ENCODE results near the gene PROSER3. TPM values are rescaled to one million over a fixed set of nuclear protein-coding genes. Genes with fewer than 3 reads are reported as not detected.

The PROSER3 gene
- total and polyA plus RNA-seq, 2 experiments from 2014 or later, result 21.8 to 28.0 TPM

GRCh38 chr19:35792312-35792711, 34.3 kb downstream of the PROSER3 start:
- TF ChIP-seq ZNF331 (CRISPR knock-in tag; IDR thresholded peaks at IDR 0.05; ENCODE audit: low read depth) (no peak), STAT1 (IDR thresholded peaks at IDR 0.05; ENCODE audit: unreplicated experiment) (no peak), NANOG (IDR thresholded peaks at IDR 0.05; ENCODE audit: borderline replicate concordance) (no peak), JUNB (IDR thresholded peaks at IDR 0.05; ENCODE audit: unreplicated experiment) (no peak), CREB1 (CRISPR knock-in tag; IDR thresholded peaks at IDR 0.05; ENCODE audit: low read depth) (no peak), REST (IDR thresholded peaks at IDR 0.05; ENCODE audit: unreplicated experiment) (no peak), CTCF (conservative IDR thresholded peaks at IDR 0.05; ENCODE audit: low read depth in 2 of 2) (no peak), ETS1 (IDR thresholded peaks at IDR 0.05) (no peak), ZNF462 (CRISPR knock-in tag; IDR thresholded peaks at IDR 0.05) (no peak), EZH2phosphoT487 (IDR thresholded peaks at IDR 0.05; ENCODE audit: unreplicated experiment) (no peak), EZH2 (IDR thresholded peaks at IDR 0.05; ENCODE audit: low read depth, unreplicated experiment) (no peak), ZNF114 (CRISPR knock-in tag; IDR thresholded peaks at IDR 0.05) (no peak), POLR2AphosphoS5 (IDR thresholded peaks at IDR 0.05; ENCODE audit: low read depth) (no peak)
- Mint-ChIP-seq H3K36me3 (ENCODE audit: low read depth) (no peaks in the 10 kb centered on the region), H3K27me3 (ENCODE audit: insufficient read depth, low read depth, poor library complexity) (peaks cover 25% of the 10 kb centered on the region), H3K27ac (no peak overlapping the region), H3K9me3 (no peaks in the 10 kb centered on the region; the same call in 2 of the 3 replicates), H3K4me3 (no peak overlapping the region), H3K4me1 (peaks cover 9% of the 10 kb centered on the region)
- DNase-seq (ENCODE audit: low spot score) (no peak), ATAC-seq (no peak)
- H3K4me2 ChIP-seq, result no peak overlapping the region
- H4K20me1 ChIP-seq (replicated peaks; ENCODE audit: insufficient read depth), result no peaks in the 10 kb centered on the region
- no peaks in the 10 kb centered on the region for H3K36me3 ChIP-seq (ENCODE audit: insufficient read depth)
- no peaks in the 10 kb centered on the region for H3K79me2 ChIP-seq (replicated peaks; ENCODE audit: insufficient read depth)
- no peaks in the 10 kb centered on the region for H3K9me2 ChIP-seq (ENCODE audit: insufficient read depth)
- peaks cover 6% of the 10 kb centered on the region; the same call in 1 of the 2 replicates for H3K4me1 ChIP-seq (ENCODE audit: insufficient read depth)
- no peak overlapping the region for H3K4me3 ChIP-seq
- no peak overlapping the region for H3K27ac ChIP-seq (ENCODE audit: low read depth)
- H3F3A ChIP-seq (replicated peaks; ENCODE audit: low read depth), result 0 out of 2 replicates have a peak, but pooled peaks cover 8% of the 10 kb centered on the region
- H2AFZ ChIP-seq, result no peak overlapping the region
- H3K27me3 ChIP-seq (ENCODE audit: insufficient read depth), result peaks cover 24% of the 10 kb centered on the region

Measured in GM23338 (cell line).